ENCODE results near the gene PAK5.

DNA sequence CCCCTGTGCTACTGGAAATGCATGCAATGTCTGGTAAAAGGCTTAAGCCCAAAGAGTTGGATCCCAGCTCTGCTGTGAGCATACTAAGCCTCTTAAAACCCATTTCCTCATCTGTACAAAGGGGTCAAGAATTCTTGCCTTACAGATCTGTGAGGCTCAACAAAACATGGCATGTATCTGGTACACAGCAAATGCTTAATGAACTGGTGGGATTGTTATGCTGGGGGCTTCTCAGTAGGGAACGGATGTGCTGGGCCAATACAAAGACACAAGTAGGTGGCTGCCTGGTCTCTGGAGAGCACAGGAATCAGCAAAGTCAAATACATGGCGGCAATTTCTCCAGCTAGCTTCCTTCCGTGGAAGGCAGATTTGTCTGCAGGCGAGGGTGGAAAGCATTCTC, 262.2 kb downstream of the PAK5 start:
- TF ChIP-seq POLR2A (IDR thresholded peaks at IDR 0.05): no peak
- TF ChIP-seq, protein P1, sequence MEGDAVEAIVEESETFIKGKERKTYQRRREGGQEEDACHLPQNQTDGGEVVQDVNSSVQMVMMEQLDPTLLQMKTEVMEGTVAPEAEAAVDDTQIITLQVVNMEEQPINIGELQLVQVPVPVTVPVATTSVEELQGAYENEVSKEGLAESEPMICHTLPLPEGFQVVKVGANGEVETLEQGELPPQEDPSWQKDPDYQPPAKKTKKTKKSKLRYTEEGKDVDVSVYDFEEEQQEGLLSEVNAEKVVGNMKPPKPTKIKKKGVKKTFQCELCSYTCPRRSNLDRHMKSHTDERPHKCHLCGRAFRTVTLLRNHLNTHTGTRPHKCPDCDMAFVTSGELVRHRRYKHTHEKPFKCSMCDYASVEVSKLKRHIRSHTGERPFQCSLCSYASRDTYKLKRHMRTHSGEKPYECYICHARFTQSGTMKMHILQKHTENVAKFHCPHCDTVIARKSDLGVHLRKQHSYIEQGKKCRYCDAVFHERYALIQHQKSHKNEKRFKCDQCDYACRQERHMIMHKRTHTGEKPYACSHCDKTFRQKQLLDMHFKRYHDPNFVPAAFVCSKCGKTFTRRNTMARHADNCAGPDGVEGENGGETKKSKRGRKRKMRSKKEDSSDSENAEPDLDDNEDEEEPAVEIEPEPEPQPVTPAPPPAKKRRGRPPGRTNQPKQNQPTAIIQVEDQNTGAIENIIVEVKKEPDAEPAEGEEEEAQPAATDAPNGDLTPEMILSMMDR (IDR thresholded peaks at IDR 0.05): no peak

Data from Peyer's patch (tissue), 4 donors.